Measurements from ENCODE around the gene TMEM151B.

DNA sequence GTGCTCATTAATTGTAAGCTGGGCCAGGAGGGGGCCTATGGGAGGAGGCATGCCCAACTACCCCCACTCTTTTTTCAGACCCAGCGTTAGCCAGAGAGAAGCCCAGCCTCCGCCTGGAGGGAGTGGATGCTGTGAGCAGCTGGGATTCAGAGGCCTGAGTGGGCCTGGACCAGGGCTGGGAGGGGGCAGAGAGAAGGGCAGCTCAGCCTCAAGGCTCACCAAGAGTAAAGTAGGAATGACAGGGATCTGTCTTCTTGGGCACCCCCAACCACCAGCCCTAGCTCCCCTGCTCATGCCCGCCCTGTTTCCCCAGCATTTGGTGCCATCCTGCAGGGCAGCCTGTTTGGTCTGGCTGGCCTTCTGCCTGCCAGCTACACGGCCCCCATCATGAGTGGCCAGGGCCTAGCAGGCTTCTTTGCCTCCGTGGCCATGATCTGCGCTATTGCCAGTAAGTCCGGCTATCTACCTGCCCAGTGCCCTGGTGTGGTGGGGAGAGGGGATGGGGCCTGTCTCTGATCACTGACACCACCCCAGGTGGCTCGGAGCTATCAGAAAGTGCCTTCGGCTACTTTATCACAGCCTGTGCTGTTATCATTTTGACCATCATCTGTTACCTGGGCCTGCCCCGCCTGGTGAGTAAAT is 40.1 kb upstream of the TMEM151B start:
- no peak for TF ChIP-seq POLR2AphosphoS5 (IDR thresholded peaks at IDR 0.05)
- TF ChIP-seq, protein P1, sequence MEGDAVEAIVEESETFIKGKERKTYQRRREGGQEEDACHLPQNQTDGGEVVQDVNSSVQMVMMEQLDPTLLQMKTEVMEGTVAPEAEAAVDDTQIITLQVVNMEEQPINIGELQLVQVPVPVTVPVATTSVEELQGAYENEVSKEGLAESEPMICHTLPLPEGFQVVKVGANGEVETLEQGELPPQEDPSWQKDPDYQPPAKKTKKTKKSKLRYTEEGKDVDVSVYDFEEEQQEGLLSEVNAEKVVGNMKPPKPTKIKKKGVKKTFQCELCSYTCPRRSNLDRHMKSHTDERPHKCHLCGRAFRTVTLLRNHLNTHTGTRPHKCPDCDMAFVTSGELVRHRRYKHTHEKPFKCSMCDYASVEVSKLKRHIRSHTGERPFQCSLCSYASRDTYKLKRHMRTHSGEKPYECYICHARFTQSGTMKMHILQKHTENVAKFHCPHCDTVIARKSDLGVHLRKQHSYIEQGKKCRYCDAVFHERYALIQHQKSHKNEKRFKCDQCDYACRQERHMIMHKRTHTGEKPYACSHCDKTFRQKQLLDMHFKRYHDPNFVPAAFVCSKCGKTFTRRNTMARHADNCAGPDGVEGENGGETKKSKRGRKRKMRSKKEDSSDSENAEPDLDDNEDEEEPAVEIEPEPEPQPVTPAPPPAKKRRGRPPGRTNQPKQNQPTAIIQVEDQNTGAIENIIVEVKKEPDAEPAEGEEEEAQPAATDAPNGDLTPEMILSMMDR (IDR thresholded peaks at IDR 0.05 in 8 of 11, conservative IDR thresholded peaks at IDR 0.05 in 3 of 11): no peak

Measured in spleen (tissue), 7 donors.